Kidney capillary endothelial cell (primary cell): ENCODE measurements around the gene KCTD20.

Source experiments
- DNase-seq: peaks from one replicate; pipeline ENCODE4 v3.0.0-alpha.2; 2018; ENCODE audit warnings: low spot score

KCTD20 gene

DNA sequence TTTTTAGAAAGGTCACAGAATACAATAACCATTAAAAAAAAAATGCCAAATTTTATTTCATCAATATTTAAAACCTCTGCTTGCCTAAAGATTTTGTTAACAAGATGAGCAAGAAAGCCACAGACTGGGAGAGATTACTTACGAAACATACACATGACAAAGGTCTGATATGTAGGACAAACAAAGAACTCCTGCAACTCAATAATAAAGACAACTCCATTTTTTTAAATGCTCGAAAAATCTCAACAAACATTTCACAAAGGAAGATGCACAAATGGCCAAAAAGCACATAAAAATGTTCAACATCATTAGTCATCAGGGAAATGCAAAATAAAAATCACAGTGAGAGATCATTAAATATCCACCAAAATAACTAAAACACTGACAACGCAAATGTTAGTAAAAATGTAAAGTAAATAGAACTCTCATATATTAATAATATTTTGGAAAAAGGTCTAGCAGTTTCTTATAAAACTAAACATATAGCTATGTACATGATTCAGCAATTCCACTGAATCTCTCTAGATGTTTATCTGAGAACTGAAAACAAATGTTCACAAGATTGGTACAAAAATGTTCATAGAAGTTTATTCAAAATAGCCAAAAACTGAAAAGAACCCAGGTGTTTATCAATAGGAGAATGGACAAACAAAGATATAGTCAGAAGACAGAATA is 94.2 kb downstream of the KCTD20 start:
- no peak for DNase-seq

- DNase-seq, result peak; percentile 12
These were observed 97.2 kb downstream of the KCTD20 start for GRCh38 chr6:36539814-36540568.
